Rectal smooth muscle tissue (tissue), 1 donor: ENCODE results near the gene LAPTM4A.

Source experiments
- H3K27ac ChIP-seq: one replicate; pipeline ENCODE4 v1.7.0; 2013; ENCODE audit warnings: low read depth, low read length, inconsistent platforms
- H3K27me3 ChIP-seq: one replicate; pipeline ENCODE4 v1.7.0; 2013; ENCODE audit warnings: low read length; ENCODE audit not compliant: control insufficient read depth, insufficient read depth
- H3K36me3 ChIP-seq: one replicate; pipeline ENCODE4 v1.7.0; 2013; ENCODE audit warnings: low read length; ENCODE audit not compliant: control insufficient read depth, insufficient read depth
- H3K4me1 ChIP-seq: one replicate; pipeline ENCODE4 v1.7.0; 2013; ENCODE audit warnings: low read length; ENCODE audit not compliant: control insufficient read depth, insufficient read depth
- H3K4me3 ChIP-seq: one replicate; pipeline ENCODE4 v1.7.0; 2013; ENCODE audit warnings: low read length
- H3K9ac ChIP-seq: one replicate; pipeline ENCODE4 v1.7.0; 2013; ENCODE audit warnings: low read length

LAPTM4A gene

GRCh38 chr2:20042531-20042930 is 8.9 kb downstream of the LAPTM4A start:
- Histone ChIP-seq H3K27me3 (no peaks in the 10 kb centered on the region), H3K36me3 (peaks cover 17% of the 10 kb centered on the region), H3K27ac (no peak overlapping the region), H3K4me3 (no peak overlapping the region), H3K9ac (no peak overlapping the region), H3K4me1 (peaks cover 12% of the 10 kb centered on the region)

GRCh38 chr2:20040489-20041172 is 10.8 kb downstream of the LAPTM4A start:
- H3K9ac ChIP-seq: no peak overlapping the region
- H3K27me3 ChIP-seq: no peaks in the 10 kb centered on the region
- no peak overlapping the region for H3K4me3 ChIP-seq
- no peak overlapping the region for H3K27ac ChIP-seq
- H3K4me1 ChIP-seq: peaks cover 12% of the 10 kb centered on the region
- peaks cover 22% of the 10 kb centered on the region for H3K36me3 ChIP-seq

- no peaks in the 10 kb centered on the region for H3K27me3 ChIP-seq
- H3K4me1 ChIP-seq: peaks cover 17% of the 10 kb centered on the region
- H3K36me3 ChIP-seq: peaks cover 46% of the 10 kb centered on the region
- H3K4me3 ChIP-seq: no peak overlapping the region
- no peak overlapping the region for H3K9ac ChIP-seq
- H3K27ac ChIP-seq: no peak overlapping the region
Measured at GRCh38 chr2:20037660-20038059, 13.8 kb downstream of the LAPTM4A start.

- no peak overlapping the region for H3K9ac ChIP-seq
- no peak overlapping the region for H3K27ac ChIP-seq
- H3K36me3 ChIP-seq: peaks cover 51% of the 10 kb centered on the region
- H3K4me3 ChIP-seq: no peak overlapping the region
- H3K4me1 ChIP-seq: peaks cover 12% of the 10 kb centered on the region
- H3K27me3 ChIP-seq: no peaks in the 10 kb centered on the region
Measured at GRCh38 chr2:20035955-20036666, 15.3 kb downstream of the LAPTM4A start.

- Histone ChIP-seq H3K27ac (no peak overlapping the region), H3K36me3 (peaks cover 48% of the 10 kb centered on the region), H3K9ac (no peak overlapping the region), H3K27me3 (no peaks in the 10 kb centered on the region), H3K4me3 (no peak overlapping the region), H3K4me1 (peaks cover 12% of the 10 kb centered on the region)
Measured at GRCh38 chr2:20034821-20035220, 16.6 kb downstream of the LAPTM4A start.

GRCh38 chr2:20034218-20034617 is 17.2 kb downstream of the LAPTM4A start:
- peaks cover 43% of the 10 kb centered on the region for H3K36me3 ChIP-seq
- no peak overlapping the region for H3K9ac ChIP-seq
- peak overlapping the region; percentile 45 for H3K27ac ChIP-seq
- H3K4me3 ChIP-seq: no peak overlapping the region
- H3K27me3 ChIP-seq: no peaks in the 10 kb centered on the region
- peaks cover 12% of the 10 kb centered on the region for H3K4me1 ChIP-seq

- no peaks in the 10 kb centered on the region for H3K27me3 ChIP-seq
- peaks cover 44% of the 10 kb centered on the region for H3K36me3 ChIP-seq
- no peak overlapping the region for H3K4me3 ChIP-seq
- peaks cover 12% of the 10 kb centered on the region for H3K4me1 ChIP-seq
- peak overlapping the region; percentile 45 for H3K27ac ChIP-seq
- no peak overlapping the region for H3K9ac ChIP-seq
Measured at GRCh38 chr2:20033322-20033721, 18.1 kb downstream of the LAPTM4A start.

GRCh38 chr2:20030224-20030623 is 21.2 kb downstream of the LAPTM4A start:
- no peak overlapping the region for H3K9ac ChIP-seq
- no peak overlapping the region for H3K4me3 ChIP-seq
- H3K27ac ChIP-seq: no peak overlapping the region
- H3K4me1 ChIP-seq: peaks cover 15% of the 10 kb centered on the region
- H3K36me3 ChIP-seq: peaks cover 36% of the 10 kb centered on the region
- H3K27me3 ChIP-seq: no peaks in the 10 kb centered on the region

- H3K9ac ChIP-seq: no peak overlapping the region
- H3K4me1 ChIP-seq: peaks cover 3% of the 10 kb centered on the region
- peaks cover 15% of the 10 kb centered on the region for H3K36me3 ChIP-seq
- peak overlapping the region; percentile 57 for H3K27ac ChIP-seq
- no peak overlapping the region for H3K4me3 ChIP-seq
- no peaks in the 10 kb centered on the region for H3K27me3 ChIP-seq
Measured at GRCh38 chr2:20027705-20028434, 23.6 kb downstream of the LAPTM4A start.

GRCh38 chr2:20027260-20027677 is 24.2 kb downstream of the LAPTM4A start:
- Histone ChIP-seq H3K4me3 (no peak overlapping the region), H3K27me3 (no peaks in the 10 kb centered on the region), H3K36me3 (peaks cover 12% of the 10 kb centered on the region), H3K27ac (peak overlapping the region; percentile 57), H3K4me1 (peaks cover 3% of the 10 kb centered on the region), H3K9ac (no peak overlapping the region)

GRCh38 chr2:20025065-20025786 is 26.2 kb downstream of the LAPTM4A start:
- no peak overlapping the region for H3K27ac ChIP-seq
- H3K9ac ChIP-seq: no peak overlapping the region
- H3K36me3 ChIP-seq: peaks cover 4% of the 10 kb centered on the region

GRCh38 chr2:20023688-20024087 is 27.7 kb downstream of the LAPTM4A start:
- Histone ChIP-seq H3K9ac (no peak overlapping the region), H3K27me3 (no peaks in the 10 kb centered on the region), H3K36me3 (peaks cover 2% of the 10 kb centered on the region), H3K4me3 (no peak overlapping the region), H3K27ac (no peak overlapping the region), H3K4me1 (peaks cover 6% of the 10 kb centered on the region)

More at GRCh38 chr2:20025065-20025786, 26.2 kb downstream of the LAPTM4A start:
- Histone ChIP-seq H3K4me3 (no peak overlapping the region), H3K27me3 (no peaks in the 10 kb centered on the region), H3K4me1 (peaks cover 3% of the 10 kb centered on the region)
